Stimulated activated naive B cell treated with anti-CD40 and anti-IgM and Interleukin-4, amounts not matched to agents 10 μg/mL and 1 μg/mL and 100 μg/mL, for 72 hours (primary cell): ENCODE data around the gene SRXN1.

Source experiments
- ATAC-seq, 2 donors: fragments of 150-1000 bp; cut with Tn5 transposase; replicated peaks; 2 replicates each; pipeline ENCODE4 v1.10.0; 2021; ENCODE audit warnings: moderate library complexity in 1 of 2
- DNase-seq: peaks from one replicate; pipeline ENCODE4 v3.0.0; 2021
- H3K27ac Mint-ChIP-seq: one replicate; pipeline ENCODE4 v1.8.0; 2022; ENCODE audit warnings: mild to moderate bottlenecking, mixed read lengths
- H3K27me3 Mint-ChIP-seq, 2 donors: one replicate each; pipeline ENCODE4 v1.8.0; 2022; ENCODE audit warnings: mixed read lengths in 2 of 2
- H3K36me3 Mint-ChIP-seq, 2 donors: one replicate each; pipeline ENCODE4 v1.8.0; 2022; ENCODE audit warnings: mixed read lengths in 2 of 2, mild to moderate bottlenecking in 1 of 2
- H3K4me1 Mint-ChIP-seq, 2 donors: one replicate each; pipeline ENCODE4 v1.8.0; 2022; ENCODE audit warnings: mixed read lengths in 2 of 2, mild to moderate bottlenecking in 1 of 2
- H3K4me3 Mint-ChIP-seq, 2 donors: one replicate each; pipeline ENCODE4 v1.8.0; 2022; ENCODE audit warnings: mild to moderate bottlenecking in 2 of 2, mixed read lengths in 2 of 2, moderate library complexity in 1 of 2
- H3K9me3 Mint-ChIP-seq, 2 donors: one replicate each; pipeline ENCODE4 v1.8.0; 2022; ENCODE audit warnings: mixed read lengths in 2 of 2, mild to moderate bottlenecking in 1 of 2

The SRXN1 gene

GRCh38 chr20:603116-603640 is 49.8 kb downstream of the SRXN1 start:
- peaks cover 27 to 37% of the 10 kb centered on the region in 2 donors for H3K27me3 Mint-ChIP-seq
- no peaks in the 10 kb centered on the region for H3K36me3 Mint-ChIP-seq

GRCh38 chr20:602111-602970 is 50.7 kb downstream of the SRXN1 start:
- no peak for ATAC-seq
- no peaks in the 10 kb centered on the region for H3K9me3 Mint-ChIP-seq
- no peak for DNase-seq
- no peak overlapping the region for H3K4me3 Mint-ChIP-seq
- no peak overlapping the region for H3K27ac Mint-ChIP-seq
- no peaks in the 10 kb centered on the region for H3K4me1 Mint-ChIP-seq
- no peaks in the 10 kb centered on the region for H3K36me3 Mint-ChIP-seq
- H3K27me3 Mint-ChIP-seq, result peaks cover 22 to 29% of the 10 kb centered on the region in 2 donors

More at GRCh38 chr20:603116-603640, 49.8 kb downstream of the SRXN1 start:
- Mint-ChIP-seq H3K4me1 (no peaks in the 10 kb centered on the region), H3K9me3 (no peaks in the 10 kb centered on the region), H3K27ac (no peak overlapping the region), H3K4me3 (no peak overlapping the region)
- ATAC-seq (no peak), DNase-seq (no peak)

- no peaks in the 10 kb centered on the region for H3K36me3 Mint-ChIP-seq
- peaks cover 13 to 32% of the 10 kb centered on the region in 2 donors for H3K27me3 Mint-ChIP-seq
- no peak overlapping the region for H3K4me3 Mint-ChIP-seq
- no peak overlapping the region for H3K27ac Mint-ChIP-seq
- no peaks in the 10 kb centered on the region for H3K4me1 Mint-ChIP-seq
- H3K9me3 Mint-ChIP-seq, result no peaks in the 10 kb centered on the region
- DNase-seq (no peak), ATAC-seq (no peak)
These were observed 52.3 kb downstream of the SRXN1 start for GRCh38 chr20:600736-601135.

GRCh38 chr20:600141-600540 is 52.9 kb downstream of the SRXN1 start:
- DNase-seq (no peak), ATAC-seq (no peak)
- Mint-ChIP-seq H3K9me3 (no peaks in the 10 kb centered on the region), H3K4me1 (no peaks in the 10 kb centered on the region), H3K36me3 (no peaks in the 10 kb centered on the region), H3K4me3 (no peak overlapping the region), H3K27ac (no peak overlapping the region), H3K27me3 (peaks cover 12 to 26% of the 10 kb centered on the region in 2 donors)

GRCh38 chr20:598133-598850 is 54.7 kb downstream of the SRXN1 start:
- ATAC-seq (no peak), DNase-seq (no peak)
- H3K9me3 Mint-ChIP-seq, result no peaks in the 10 kb centered on the region
- H3K4me3 Mint-ChIP-seq, result no peak overlapping the region
- H3K27ac Mint-ChIP-seq, result no peak overlapping the region
- H3K4me1 Mint-ChIP-seq, result no peaks in the 10 kb centered on the region
- H3K27me3 Mint-ChIP-seq, result peaks cover 13 to 18% of the 10 kb centered on the region in 2 donors
- no peaks in the 10 kb centered on the region for H3K36me3 Mint-ChIP-seq

GRCh38 chr20:597560-597959 is 55.4 kb downstream of the SRXN1 start:
- Mint-ChIP-seq H3K4me1 (no peaks in the 10 kb centered on the region), H3K4me3 (no peak overlapping the region), H3K27me3 (peaks cover 15 to 22% of the 10 kb centered on the region in 2 donors), H3K9me3 (no peaks in the 10 kb centered on the region), H3K27ac (no peak overlapping the region), H3K36me3 (no peaks in the 10 kb centered on the region)
- ATAC-seq (no peak), DNase-seq (no peak)
